Vagina (tissue), 1 donor: Measurements from ENCODE around the gene MMP8. TPM values are rescaled to one million over a fixed set of nuclear protein-coding genes. Genes with fewer than 3 reads are reported as not detected.

Experiments used
- total RNA-seq: library from RNA; depleted of rRNA; stranded (reverse); fragments of >200 nt; gene quantifications from one replicate; pipeline ENCODE4 v1.2.3, GENCODE V29; 2016

The MMP8 gene
- total RNA-seq, 1 donor from 2014 or later, result not detected

Other genes with a start within 250 kb of the MMP8 start
- gene MMP7, start 194.2 kb downstream of the MMP8 start, total RNA-seq, result 6.9 TPM
- not detected for gene MMP20, start 99.6 kb downstream of the MMP8 start, total RNA-seq
- gene MMP27, start 19.2 kb downstream of the MMP8 start, total RNA-seq, result not detected
- not detected for gene MMP10, start 55.7 kb upstream of the MMP8 start, total RNA-seq
- gene MMP1, start 73.2 kb upstream of the MMP8 start, total RNA-seq, result not detected
- gene MMP3, start 118.7 kb upstream of the MMP8 start, total RNA-seq, result not detected
- not detected for gene MMP12, start 150.0 kb upstream of the MMP8 start, total RNA-seq
- 0.98 TPM for gene MMP13, start 230.8 kb upstream of the MMP8 start, total RNA-seq